Mammary epithelial cell (primary cell): ENCODE results near the gene FAHD1.

Source experiments
- EZH2 ChIP-seq: IDR thresholded peaks from 2 replicates; pipeline ENCODE4 v1.6.1; 2012; ENCODE audit warnings: low read length, inconsistent platforms, borderline replicate concordance
- TF ChIP-seq, protein P1 (sequence below), 2 donors: IDR thresholded peaks in 1 of 2; conservative IDR thresholded peaks in 1 of 2; 2 replicates each; pipeline ENCODE4 v1.5.1; 2011 to 2012; ENCODE audit warnings: inconsistent platforms in 2 of 2, low read length in 2 of 2, mild to moderate bottlenecking in 2 of 2, control low read depth in 1 of 2, low read depth in 1 of 2; ENCODE audit not compliant: insufficient read depth in 1 of 2; ENCODE audit errors: extremely low read depth in 1 of 2

DNA sequence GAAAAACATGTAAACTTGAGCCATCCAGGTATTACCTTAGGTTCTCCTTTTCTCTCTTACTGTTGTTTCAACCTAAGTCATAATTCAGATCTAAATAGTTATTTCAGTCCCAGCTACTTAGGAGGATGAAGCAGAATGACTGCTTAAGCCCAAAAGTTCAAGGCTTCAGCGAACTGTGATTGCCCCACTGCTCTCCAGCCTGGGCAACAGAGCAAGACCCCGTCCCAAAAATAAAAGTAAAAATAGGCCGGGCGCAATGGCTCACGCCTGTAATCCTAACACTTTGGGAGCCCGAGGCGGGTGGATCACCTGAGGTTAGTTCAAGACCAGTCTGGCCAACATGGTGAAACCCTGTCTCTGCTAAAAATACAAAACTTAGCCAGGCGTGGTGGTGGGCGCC is 35.4 kb downstream of the FAHD1 start:
- no peak for TF ChIP-seq EZH2
- TF ChIP-seq, protein P1, sequence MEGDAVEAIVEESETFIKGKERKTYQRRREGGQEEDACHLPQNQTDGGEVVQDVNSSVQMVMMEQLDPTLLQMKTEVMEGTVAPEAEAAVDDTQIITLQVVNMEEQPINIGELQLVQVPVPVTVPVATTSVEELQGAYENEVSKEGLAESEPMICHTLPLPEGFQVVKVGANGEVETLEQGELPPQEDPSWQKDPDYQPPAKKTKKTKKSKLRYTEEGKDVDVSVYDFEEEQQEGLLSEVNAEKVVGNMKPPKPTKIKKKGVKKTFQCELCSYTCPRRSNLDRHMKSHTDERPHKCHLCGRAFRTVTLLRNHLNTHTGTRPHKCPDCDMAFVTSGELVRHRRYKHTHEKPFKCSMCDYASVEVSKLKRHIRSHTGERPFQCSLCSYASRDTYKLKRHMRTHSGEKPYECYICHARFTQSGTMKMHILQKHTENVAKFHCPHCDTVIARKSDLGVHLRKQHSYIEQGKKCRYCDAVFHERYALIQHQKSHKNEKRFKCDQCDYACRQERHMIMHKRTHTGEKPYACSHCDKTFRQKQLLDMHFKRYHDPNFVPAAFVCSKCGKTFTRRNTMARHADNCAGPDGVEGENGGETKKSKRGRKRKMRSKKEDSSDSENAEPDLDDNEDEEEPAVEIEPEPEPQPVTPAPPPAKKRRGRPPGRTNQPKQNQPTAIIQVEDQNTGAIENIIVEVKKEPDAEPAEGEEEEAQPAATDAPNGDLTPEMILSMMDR (conservative IDR thresholded peaks at IDR 0.05 in 1 of 2, IDR thresholded peaks at IDR 0.05 in 1 of 2; ENCODE audit: extremely low read depth in 1 of 2, insufficient read depth in 1 of 2, low read depth in 1 of 2, low read length in 2 of 2), result no peak
